Activated CD8-positive, alpha-beta memory T cell treated with anti-CD3 and anti-CD28 coated beads, Interleukin-2, amount 10 ng/mL, durations not matched to agents 7 days and 5 days (primary cell): ENCODE results near the gene IRS2. TPM values are rescaled to one million over a fixed set of nuclear protein-coding genes. Genes with fewer than 3 reads are reported as not detected.

ENCODE experiments used
- ATAC-seq: fragments of 150-1000 bp; cut with Tn5 transposase; one replicate; pipeline ENCODE4 v1.10.0; 2021; ENCODE audit warnings: moderate library complexity
- CTCF ChIA-PET: fragments of 350-600 bp; sonication (Branson Sonifier 250); formaldehyde crosslinking; loops from one replicate; lab custom pipeline; 2021; ENCODE audit warnings: antibody characterized with exemption; lab: Charles Lee
- DNase-seq: peaks from one replicate; pipeline ENCODE4 v3.0.0-alpha.2; 2020
- H3K27ac Mint-ChIP-seq: one replicate; pipeline ENCODE4 v1.8.0; 2021; ENCODE audit warnings: mild to moderate bottlenecking, mixed read lengths
- H3K27me3 Mint-ChIP-seq: one replicate; pipeline ENCODE4 v1.8.0; 2021; ENCODE audit warnings: mixed read lengths
- H3K36me3 Mint-ChIP-seq: one replicate; pipeline ENCODE4 v1.8.0; 2021; ENCODE audit warnings: mild to moderate bottlenecking, mixed read lengths
- H3K4me1 Mint-ChIP-seq: one replicate; pipeline ENCODE4 v1.8.0; 2021; ENCODE audit warnings: mixed read lengths
- H3K4me3 Mint-ChIP-seq: one replicate; pipeline ENCODE4 v1.8.0; 2021; ENCODE audit warnings: mild to moderate bottlenecking, moderate library complexity, mixed read lengths
- H3K9me3 Mint-ChIP-seq: one replicate; pipeline ENCODE4 v1.8.0; 2022; ENCODE audit warnings: low read depth, mixed read lengths
- total RNA-seq, 2 experiments: library from RNA; stranded (reverse); gene quantifications; one replicate each; pipeline ENCODE4 v1.2.3, GENCODE V29; 2021

The IRS2 gene
- total RNA-seq, 2 experiments from 2014 or later = 1.6 to 2.0 TPM

DNA sequence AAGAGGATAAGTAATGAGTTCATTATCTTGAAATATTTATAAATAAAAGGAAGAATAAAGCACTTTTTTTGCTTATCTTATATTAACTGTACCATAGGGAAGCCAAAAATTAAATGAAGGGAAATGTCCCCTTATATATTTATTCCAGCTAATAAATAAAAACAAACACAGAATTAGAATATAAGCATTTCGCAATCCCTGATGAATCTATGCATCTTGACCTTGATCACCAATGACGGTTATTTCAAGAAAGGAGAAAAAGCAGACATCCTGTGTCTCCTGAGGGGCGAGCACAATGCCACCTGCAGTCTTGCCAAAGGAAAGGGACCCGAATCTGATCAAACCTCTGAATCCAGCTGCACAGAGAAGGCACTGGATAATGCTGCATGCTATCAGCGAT, 29.3 kb upstream of the IRS2 start:
- CTCF ChIA-PET = no interaction called here
- Mint-ChIP-seq H3K27me3 (no peaks in the 10 kb centered on the region), H3K4me3 (no peak overlapping the region), H3K27ac (no peak overlapping the region), H3K4me1 (no peaks in the 10 kb centered on the region), H3K9me3 (no peaks in the 10 kb centered on the region), H3K36me3 (no peaks in the 10 kb centered on the region)
- no peak for DNase-seq
- ATAC-seq = no peak

DNA sequence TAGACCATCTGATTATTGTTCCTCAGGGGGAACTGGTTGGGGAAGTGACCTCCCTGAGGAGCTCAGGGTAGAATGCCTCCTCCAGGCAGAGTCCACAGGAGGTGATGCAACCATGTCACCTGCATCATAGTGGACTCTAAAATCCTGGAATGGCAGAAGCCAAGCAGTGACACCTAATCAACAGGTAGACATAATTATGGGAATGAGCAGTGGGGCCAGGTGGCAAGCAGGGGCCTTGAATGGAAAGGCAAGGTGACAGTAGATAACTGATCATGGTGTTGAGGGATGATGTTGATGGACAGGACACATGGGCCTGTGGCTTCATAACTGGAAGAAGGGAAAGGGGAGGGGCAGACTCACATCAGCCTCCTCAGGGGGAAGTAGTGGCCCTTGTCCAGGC, 27.3 kb upstream of the IRS2 start:
- H3K27me3 Mint-ChIP-seq = no peaks in the 10 kb centered on the region
- CTCF ChIA-PET = no interaction called here
- no peak for DNase-seq
- no peaks in the 10 kb centered on the region for H3K36me3 Mint-ChIP-seq
- no peak for ATAC-seq
- no peaks in the 10 kb centered on the region for H3K4me1 Mint-ChIP-seq
- H3K27ac Mint-ChIP-seq = no peak overlapping the region
- no peak overlapping the region for H3K4me3 Mint-ChIP-seq
- H3K9me3 Mint-ChIP-seq = no peaks in the 10 kb centered on the region

DNA sequence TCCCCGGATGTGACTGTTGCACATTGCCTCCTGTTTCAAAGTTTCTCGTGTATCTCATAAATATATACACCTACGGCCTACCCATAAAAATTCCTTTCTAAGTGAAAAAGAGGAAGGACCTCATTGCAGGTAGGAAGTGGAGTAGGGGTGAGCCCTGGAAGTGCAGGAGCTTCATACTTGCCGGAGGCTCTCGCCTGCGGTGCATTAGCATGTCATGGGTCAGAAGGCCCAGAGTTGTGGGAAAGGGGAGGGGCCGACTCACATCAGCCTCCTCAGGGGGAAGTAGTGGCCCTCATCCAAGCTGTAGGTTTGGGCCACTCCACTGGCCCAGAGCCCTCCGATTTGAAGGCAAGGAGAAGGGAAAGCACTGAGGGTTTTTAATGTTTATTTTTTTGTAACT, 26.0 kb upstream of the IRS2 start:
- no peak overlapping the region for H3K27ac Mint-ChIP-seq
- CTCF ChIA-PET = no interaction called here
- H3K4me3 Mint-ChIP-seq = no peak overlapping the region
- ATAC-seq (no peak), DNase-seq (no peak)
- H3K4me1 Mint-ChIP-seq = no peaks in the 10 kb centered on the region
- H3K27me3 Mint-ChIP-seq = no peaks in the 10 kb centered on the region
- no peaks in the 10 kb centered on the region for H3K9me3 Mint-ChIP-seq
- no peaks in the 10 kb centered on the region for H3K36me3 Mint-ChIP-seq

DNA sequence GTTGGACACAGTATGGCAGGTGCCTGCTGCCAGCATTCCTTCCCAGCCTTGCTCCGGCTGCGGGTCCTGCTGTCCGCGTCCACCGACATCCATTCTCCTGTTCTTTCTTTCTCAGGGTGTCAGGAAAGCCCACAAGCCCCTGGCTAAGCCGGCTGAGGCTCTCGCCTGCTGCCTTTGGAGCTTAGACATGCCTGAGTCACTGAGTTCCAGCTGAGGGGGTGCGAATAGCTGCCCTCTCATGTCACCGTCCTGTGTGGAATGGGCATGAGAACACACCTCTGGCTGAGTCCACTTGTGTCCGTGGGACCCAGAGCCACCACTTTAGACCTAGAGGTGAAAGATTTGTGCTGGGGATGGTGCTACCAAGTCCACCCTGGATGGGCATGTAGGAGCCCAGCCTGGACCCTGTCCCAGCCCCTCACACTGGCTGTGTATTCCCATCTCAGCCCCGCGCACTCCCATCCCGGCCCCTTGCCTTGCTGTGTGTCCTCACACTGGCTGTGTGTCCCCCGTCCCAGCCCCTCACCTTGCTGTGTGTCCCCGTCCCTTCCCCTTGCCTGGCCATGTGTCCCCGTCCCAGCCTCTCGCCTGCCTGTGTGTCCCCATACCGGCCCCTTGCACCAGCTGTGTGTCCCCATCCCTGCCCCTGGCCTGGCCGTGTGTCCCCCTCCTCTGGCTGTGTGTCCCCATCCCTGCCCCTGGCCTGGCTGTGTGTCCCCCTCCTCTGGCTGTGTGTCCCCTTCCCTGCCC, 24.6 kb upstream of the IRS2 start:
- no peaks in the 10 kb centered on the region for H3K36me3 Mint-ChIP-seq
- H3K4me1 Mint-ChIP-seq = no peaks in the 10 kb centered on the region
- no peak overlapping the region for H3K4me3 Mint-ChIP-seq
- no peak overlapping the region for H3K27ac Mint-ChIP-seq
- ATAC-seq = no peak
- H3K9me3 Mint-ChIP-seq = no peaks in the 10 kb centered on the region
- CTCF ChIA-PET = no interaction called here
- H3K27me3 Mint-ChIP-seq = no peaks in the 10 kb centered on the region
- DNase-seq = no peak

DNA sequence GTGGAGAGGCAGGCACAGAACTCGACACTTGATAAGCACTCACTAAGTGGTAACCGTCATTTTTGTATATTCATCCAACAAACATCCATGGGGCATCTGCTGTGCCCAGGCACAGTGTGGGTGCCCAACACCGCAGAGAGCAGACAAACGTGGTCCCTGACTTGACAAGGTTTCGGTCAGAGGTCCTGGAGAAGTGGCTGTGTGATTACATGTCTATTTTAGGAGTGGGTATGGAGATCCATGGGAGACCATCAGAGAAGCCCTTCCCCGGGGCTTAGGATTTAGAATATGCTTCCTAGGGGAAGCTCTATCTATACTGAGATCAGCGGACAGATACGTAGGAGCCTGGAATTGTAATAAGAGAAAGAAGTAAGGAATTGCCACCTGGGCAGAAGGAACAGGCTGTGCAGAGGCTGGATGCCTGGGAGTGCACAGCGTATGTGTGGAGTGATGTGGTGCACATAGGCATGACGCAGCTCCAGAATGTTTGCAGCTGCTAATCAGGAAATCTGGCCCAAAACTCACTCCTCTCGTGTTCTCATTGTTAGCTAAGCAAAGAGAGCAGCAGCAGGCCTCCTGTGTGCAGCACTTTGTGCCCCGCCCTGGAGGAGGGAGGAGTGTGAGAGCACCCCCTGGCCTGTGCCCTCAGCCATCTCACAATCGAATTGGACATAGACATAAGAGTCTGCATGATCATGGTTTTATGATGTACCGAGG, 23.0 kb upstream of the IRS2 start:
- no peak for ATAC-seq
- peaks cover 2% of the 10 kb centered on the region for H3K27me3 Mint-ChIP-seq
- CTCF ChIA-PET = no interaction called here

DNA sequence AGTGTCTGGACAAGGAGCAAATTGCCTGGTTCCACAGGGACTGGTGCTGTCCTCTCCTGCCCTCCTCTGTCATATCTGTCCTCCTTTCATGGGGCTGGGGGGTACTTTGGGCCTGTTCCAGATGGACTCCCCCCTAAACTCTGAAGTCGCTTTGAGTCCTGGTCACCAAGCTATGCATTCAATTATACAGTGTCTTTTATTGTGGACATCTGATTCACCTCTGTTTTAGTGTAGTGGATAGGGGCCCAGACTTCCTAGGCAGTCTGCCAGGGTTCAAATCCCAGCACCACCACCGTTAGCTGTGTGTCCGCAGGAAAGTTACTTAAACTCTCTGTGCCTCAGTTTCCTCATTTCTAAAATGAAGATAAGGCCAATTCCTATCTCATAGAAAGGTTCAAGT, 21.0 kb upstream of the IRS2 start:
- no peak for ATAC-seq
- H3K27ac Mint-ChIP-seq = no peak overlapping the region

More for the DNA sequence above, 23.0 kb upstream of the IRS2 start:
- Mint-ChIP-seq H3K9me3 (no peaks in the 10 kb centered on the region), H3K27ac (no peak overlapping the region), H3K36me3 (no peaks in the 10 kb centered on the region), H3K4me1 (no peaks in the 10 kb centered on the region), H3K4me3 (no peak overlapping the region)
- DNase-seq = no peak

DNA sequence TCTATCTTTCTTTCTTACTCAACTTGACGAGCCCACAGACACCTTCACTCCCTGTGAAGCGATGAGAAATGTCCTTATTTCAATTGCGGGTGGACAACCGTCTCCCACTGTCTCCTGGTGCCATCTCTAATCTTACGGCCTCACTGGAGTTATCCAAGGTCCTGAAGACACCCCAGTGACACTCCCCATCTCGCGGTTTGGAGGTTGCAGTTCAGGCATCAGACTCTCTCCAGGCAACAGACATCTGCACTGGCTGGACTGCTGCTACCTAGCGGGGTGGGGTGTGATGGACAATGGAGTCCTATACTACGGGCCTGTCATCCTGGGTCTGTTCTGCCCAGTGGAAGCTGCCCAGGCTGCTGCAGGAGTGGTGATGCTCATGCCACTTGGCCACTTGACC, 18.3 kb upstream of the IRS2 start:
- CTCF ChIA-PET = no interaction called here
- H3K27me3 Mint-ChIP-seq = peaks cover 7% of the 10 kb centered on the region
- ATAC-seq (no peak), DNase-seq (no peak)
- no peaks in the 10 kb centered on the region for H3K4me1 Mint-ChIP-seq
- no peaks in the 10 kb centered on the region for H3K9me3 Mint-ChIP-seq
- H3K4me3 Mint-ChIP-seq = no peak overlapping the region
- H3K27ac Mint-ChIP-seq = no peak overlapping the region
- H3K36me3 Mint-ChIP-seq = no peaks in the 10 kb centered on the region

More for the DNA sequence above, 21.0 kb upstream of the IRS2 start:
- Mint-ChIP-seq H3K4me1 (no peaks in the 10 kb centered on the region), H3K9me3 (no peaks in the 10 kb centered on the region), H3K4me3 (no peak overlapping the region), H3K27me3 (peaks cover 7% of the 10 kb centered on the region), H3K36me3 (no peaks in the 10 kb centered on the region)
- no peak for DNase-seq
- CTCF ChIA-PET = no interaction called here

DNA sequence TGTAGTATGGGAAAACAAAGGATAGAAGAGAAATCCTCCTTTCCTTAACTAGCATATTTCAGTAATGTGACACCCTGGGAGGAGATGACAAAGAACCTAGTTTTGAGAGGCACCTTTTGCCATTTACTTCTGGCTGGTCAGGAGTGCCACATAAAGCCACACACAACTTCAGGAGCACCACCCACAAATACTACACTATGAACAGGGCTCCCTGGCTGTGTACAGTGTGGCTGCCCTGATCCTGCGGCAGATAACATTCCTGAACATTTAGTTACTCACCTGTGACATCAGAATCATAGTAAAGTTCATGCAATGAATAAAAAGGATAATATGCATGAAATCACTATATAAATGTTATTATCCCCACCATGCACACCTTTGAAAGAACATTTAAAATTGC, 17.4 kb upstream of the IRS2 start:
- no peaks in the 10 kb centered on the region for H3K9me3 Mint-ChIP-seq
- CTCF ChIA-PET = no interaction called here
- H3K4me1 Mint-ChIP-seq = no peaks in the 10 kb centered on the region
- no peak overlapping the region for H3K27ac Mint-ChIP-seq
- peaks cover 7% of the 10 kb centered on the region for H3K27me3 Mint-ChIP-seq
- H3K36me3 Mint-ChIP-seq = no peaks in the 10 kb centered on the region
- ATAC-seq (no peak), DNase-seq (no peak)
- H3K4me3 Mint-ChIP-seq = no peak overlapping the region

DNA sequence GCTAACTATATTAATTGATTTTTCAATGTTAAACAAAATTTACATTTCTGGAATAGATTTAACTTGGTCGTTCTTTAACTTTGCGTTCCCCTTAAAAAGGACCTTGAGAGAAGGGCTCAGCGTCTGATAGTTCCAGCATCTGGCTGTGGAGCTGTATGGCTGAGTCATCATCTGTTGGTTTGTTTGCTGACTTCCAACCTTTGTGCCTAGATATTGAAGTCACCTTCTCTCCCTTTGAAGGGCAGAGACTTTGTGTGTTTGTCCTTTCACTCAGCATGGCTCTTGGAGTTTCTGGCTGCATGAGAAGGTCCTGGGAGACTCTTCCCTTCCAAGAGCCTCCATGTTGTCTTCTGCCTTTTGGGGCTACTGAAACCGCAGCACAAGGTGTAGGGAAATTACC, 16.6 kb upstream of the IRS2 start:
- Mint-ChIP-seq H3K27me3 (peaks cover 9% of the 10 kb centered on the region), H3K9me3 (no peaks in the 10 kb centered on the region), H3K36me3 (no peaks in the 10 kb centered on the region), H3K4me1 (no peaks in the 10 kb centered on the region), H3K27ac (no peak overlapping the region), H3K4me3 (no peak overlapping the region)
- CTCF ChIA-PET = no interaction called here
- DNase-seq (no peak), ATAC-seq (no peak)

DNA sequence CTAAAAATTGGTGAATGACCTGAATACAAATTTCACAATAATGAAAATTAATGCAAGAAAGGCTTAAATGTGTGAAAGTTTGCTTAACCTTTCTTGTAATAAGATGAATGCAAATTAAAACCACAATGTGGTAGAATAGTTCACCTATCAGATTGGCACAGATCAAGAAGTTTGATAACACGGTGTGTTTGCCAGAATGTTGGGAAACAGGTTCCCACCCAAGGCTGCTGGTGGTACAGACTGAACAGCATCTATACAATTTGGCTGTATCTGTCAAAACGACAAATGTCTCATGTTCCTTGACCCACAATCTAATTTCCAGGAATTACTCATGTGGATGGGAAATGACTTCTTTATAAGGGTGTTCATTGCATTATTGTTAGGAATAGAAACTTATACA, 8.6 kb upstream of the IRS2 start:
- DNase-seq = no peak
- no peak overlapping the region for H3K4me3 Mint-ChIP-seq
- no peak for ATAC-seq
- no peaks in the 10 kb centered on the region for H3K36me3 Mint-ChIP-seq
- peaks cover 14% of the 10 kb centered on the region for H3K4me1 Mint-ChIP-seq
- no peak overlapping the region for H3K27ac Mint-ChIP-seq
- H3K27me3 Mint-ChIP-seq = peaks cover 29% of the 10 kb centered on the region
- H3K9me3 Mint-ChIP-seq = no peaks in the 10 kb centered on the region
- CTCF ChIA-PET = interaction anchor here (0.8 kb wide), 1 partner anchor 290 kb away, joined by 3 read pairs; no protein-coding TSS in a partner anchor

DNA sequence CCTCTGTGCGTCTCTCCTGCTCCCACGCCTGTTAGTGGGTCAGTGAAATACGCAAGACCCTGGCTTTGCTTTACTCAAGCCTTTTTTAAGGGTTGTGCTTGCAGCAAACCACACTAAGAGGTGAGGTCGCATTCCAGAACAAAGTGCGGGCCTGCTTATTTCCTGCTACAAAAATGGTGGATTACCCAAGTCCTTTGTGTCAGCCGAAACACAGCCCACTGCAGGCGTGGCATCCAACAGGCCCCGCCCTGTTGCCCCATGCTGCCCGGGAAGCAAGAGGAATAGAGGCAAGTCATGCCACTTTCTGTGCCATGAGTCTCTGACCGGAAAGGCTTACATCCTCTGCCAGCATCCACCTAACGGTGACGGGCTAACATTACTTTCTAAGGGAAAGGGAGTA, 7.7 kb upstream of the IRS2 start:
- Mint-ChIP-seq H3K27me3 (peaks cover 33% of the 10 kb centered on the region), H3K27ac (no peak overlapping the region), H3K4me3 (no peak overlapping the region), H3K36me3 (no peaks in the 10 kb centered on the region), H3K4me1 (peaks cover 14% of the 10 kb centered on the region), H3K9me3 (no peaks in the 10 kb centered on the region)
- no peak for DNase-seq
- CTCF ChIA-PET = interaction anchor here (0.8 kb wide), 1 partner anchor 289 kb away, joined by 3 read pairs; no protein-coding TSS in a partner anchor
- ATAC-seq = no peak

DNA sequence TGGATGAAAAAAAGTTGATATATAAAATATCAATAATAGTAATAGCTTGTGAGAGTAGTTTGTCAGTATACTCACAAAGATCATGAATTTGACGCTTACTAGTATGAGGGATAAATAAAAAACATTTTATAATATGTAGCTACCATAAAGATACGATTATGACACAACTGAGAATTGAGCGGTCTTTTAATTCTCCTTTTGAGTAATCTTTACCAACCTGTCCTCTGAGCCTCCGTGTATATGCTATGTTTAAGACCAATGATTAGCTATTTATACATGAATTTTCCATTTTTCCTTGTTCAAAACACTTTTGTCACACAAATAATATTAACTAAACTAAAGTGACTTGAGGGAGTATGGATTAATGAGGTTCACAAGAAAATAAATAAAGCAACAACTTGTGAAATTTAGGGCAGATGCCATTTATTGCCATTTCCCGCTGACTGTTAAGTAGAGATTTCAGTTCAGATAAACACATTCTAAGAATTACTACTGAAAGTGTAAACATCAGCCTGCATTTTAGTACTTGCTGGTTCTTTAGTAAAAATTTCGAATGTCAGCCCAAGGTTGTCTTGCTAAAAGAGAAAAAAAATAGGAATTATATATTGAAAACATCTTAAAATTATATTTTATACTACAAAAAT, 6.2 kb upstream of the IRS2 start:
- Mint-ChIP-seq H3K27ac (no peak overlapping the region), H3K36me3 (no peaks in the 10 kb centered on the region), H3K4me1 (peaks cover 20% of the 10 kb centered on the region), H3K27me3 (peaks cover 40% of the 10 kb centered on the region), H3K4me3 (no peak overlapping the region), H3K9me3 (no peaks in the 10 kb centered on the region)
- CTCF ChIA-PET = no interaction called here
- ATAC-seq (peak; percentile 51), DNase-seq (no peak)

DNA sequence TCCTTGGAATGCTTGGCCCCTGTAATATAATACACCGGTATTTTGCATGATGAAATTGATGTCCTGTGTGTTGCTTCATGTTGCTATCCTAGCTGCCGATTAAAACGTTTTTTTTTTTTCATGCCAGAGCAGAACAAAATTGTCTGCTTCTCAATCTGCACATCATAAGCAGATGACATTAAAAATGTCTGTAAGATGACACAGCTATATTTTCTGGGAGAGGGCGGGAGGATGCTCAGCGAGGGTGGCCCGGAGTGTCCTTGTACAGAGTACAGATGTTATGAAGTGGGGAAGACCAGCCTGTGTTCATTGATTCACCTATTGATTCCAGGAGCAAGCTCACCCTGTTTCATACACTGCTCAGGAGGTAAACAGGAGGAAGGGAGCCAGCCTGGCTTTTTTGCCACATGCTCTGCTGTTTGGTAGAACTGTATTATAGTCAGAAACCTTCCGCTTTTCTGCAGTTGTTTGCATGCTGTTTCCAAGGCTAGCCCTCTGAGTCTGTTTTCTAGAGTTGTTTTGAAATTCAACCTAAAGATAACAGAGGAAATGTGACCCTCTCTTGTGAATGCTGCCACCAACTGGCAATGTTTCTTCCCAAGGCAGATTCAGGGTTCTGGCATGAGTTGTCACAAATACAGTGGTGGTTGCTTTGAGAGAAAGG, 4.7 kb upstream of the IRS2 start:
- Mint-ChIP-seq H3K4me3 (no peak overlapping the region), H3K27ac (no peak overlapping the region)

More for the DNA sequence above, 4.7 kb upstream of the IRS2 start:
- H3K4me1 Mint-ChIP-seq = peaks cover 20% of the 10 kb centered on the region
- H3K9me3 Mint-ChIP-seq = no peaks in the 10 kb centered on the region
- no peak for DNase-seq
- CTCF ChIA-PET = interaction anchor here (1.6 kb wide), 1 partner anchor 10 kb away, joined by 4 read pairs; no protein-coding TSS in a partner anchor
- peaks cover 35% of the 10 kb centered on the region for H3K27me3 Mint-ChIP-seq
- ATAC-seq = no peak
- no peaks in the 10 kb centered on the region for H3K36me3 Mint-ChIP-seq
